ENCODE measurements around the gene AGRN. TPM values are rescaled to one million over a fixed set of nuclear protein-coding genes. Genes with fewer than 3 reads are reported as not detected.

Gene AGRN
- total RNA-seq, 1 experiment from 2014 or later = 175 TPM

DNA sequence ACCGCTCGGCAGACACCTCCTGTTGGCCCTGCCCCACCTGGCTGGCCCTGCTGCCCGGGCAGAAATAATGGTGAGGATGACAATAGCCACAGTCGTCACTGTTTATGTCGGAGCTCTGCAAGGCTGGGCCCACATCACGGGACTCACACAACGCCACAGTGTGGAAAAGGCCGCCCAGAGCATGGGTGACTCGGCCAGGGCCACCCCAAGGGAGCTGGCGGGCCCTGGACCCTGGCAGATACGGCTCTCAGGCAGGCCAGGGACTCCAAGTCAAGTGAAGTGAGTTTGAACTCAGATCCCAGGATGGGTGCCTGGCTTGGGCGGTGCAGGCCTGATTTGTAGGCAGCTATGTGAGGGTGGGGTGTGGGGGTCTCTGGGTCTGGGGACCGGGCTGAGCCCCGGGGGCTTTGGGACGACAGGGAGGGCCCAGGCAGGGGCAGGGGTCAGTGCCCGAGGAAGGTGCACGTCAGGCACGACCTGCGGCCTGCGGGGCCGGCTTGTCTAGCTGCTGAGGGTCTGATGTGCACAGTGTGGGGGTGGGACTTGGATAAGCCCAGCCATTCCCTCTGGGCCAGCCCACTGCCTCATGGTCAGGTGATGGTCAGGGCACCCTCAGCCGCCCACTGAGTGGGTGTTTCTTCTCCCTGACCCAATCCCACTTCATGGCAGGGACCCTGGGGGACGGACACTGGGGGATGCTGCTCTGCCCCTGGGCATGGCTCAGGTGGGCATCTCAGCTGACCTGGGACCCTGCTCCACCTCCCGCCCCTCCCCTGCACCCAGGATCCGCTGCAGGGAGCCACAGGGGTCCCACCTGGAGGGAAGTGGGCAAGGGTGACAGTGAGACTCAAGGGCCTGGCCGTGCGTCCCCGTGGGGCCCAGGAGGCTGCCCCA is 53.2 kb downstream of the AGRN start:
- Histone ChIP-seq H2BK15ac (ENCODE audit: low read depth, low read length) (no peak overlapping the region), H2BK12ac (ENCODE audit: insufficient read length, low read depth, low read length) (no peak overlapping the region), H3K27ac (ENCODE audit: insufficient read length, low read depth, low read length) (no peak overlapping the region), H3K14ac (ENCODE audit: insufficient read depth, low read length) (no peak overlapping the region), H3T11ph (ENCODE audit: low read length) (no peak overlapping the region), H3K56ac (ENCODE audit: insufficient read length, low read depth, low read length) (no peak overlapping the region), H4K91ac (ENCODE audit: insufficient read length, low read depth, low read length) (no peak overlapping the region), H3K9ac (ENCODE audit: extremely low read depth, insufficient read length, low read length) (no peak overlapping the region), H2BK5ac (ENCODE audit: insufficient read length, low read length) (no peak overlapping the region), H3K18ac (ENCODE audit: insufficient read length, low read depth, low read length) (no peak overlapping the region), H3K4ac (ENCODE audit: low read depth, low read length) (no peak overlapping the region), H3K4me1 (ENCODE audit: insufficient read depth, low read length) (no peaks in the 10 kb centered on the region), H3K9me3 (ENCODE audit: control insufficient read depth, low read depth, low read length) (no peaks in the 10 kb centered on the region), H3K79me1 (ENCODE audit: insufficient read depth, low read depth, low read length, poor library complexity, severe bottlenecking) (no peaks in the 10 kb centered on the region), H3K23me2 (ENCODE audit: insufficient read length, low read depth, low read length, poor library complexity, severe bottlenecking) (peaks cover 3% of the 10 kb centered on the region), H4K8ac (replicated peaks; ENCODE audit: insufficient read length, low read depth, low read length) (no peak overlapping the region), H3K27me3 (ENCODE audit: insufficient read depth, low read length) (no peaks in the 10 kb centered on the region; the same call in 1 of the 2 replicates), H2BK20ac (ENCODE audit: low read depth, low read length, poor library complexity, severe bottlenecking) (no peak overlapping the region), H3K23ac (ENCODE audit: insufficient read length, low read depth, low read length) (no peak overlapping the region), H4K5ac (ENCODE audit: insufficient read length, low read depth, low read length) (no peak overlapping the region), H4K20me1 (ENCODE audit: control insufficient read depth, insufficient read depth, insufficient read length) (no peaks in the 10 kb centered on the region), H2AFZ (ENCODE audit: low read length) (no peak overlapping the region), H3K79me2 (ENCODE audit: insufficient read depth, low read length) (no peaks in the 10 kb centered on the region), H2AK5ac (ENCODE audit: insufficient read length, low read length) (no peak overlapping the region), H2BK120ac (ENCODE audit: low read depth, low read length, poor library complexity, severe bottlenecking) (no peak overlapping the region), H3K4me2 (ENCODE audit: insufficient read depth, insufficient read length, low read length) (no peak overlapping the region)
- DNase-seq = no peak
- WGBS (ENCODE audit: extremely low coverage, insufficient read length, low lambda C conversion rate) = no CpG with 5 or more reads among the region's 28 CpGs
- no peak overlapping the region; a peak in 1 of 7 replicates for H3K27ac Mint-ChIP-seq
- H3K4me3 Mint-ChIP-seq = no peak overlapping the region
- H3K9me3 Mint-ChIP-seq = no peaks in the 10 kb centered on the region; a peak in 1 of 5 replicates
- H3K27me3 Mint-ChIP-seq (ENCODE audit: low read depth) = peaks cover 32% of the 10 kb centered on the region
- TF ChIP-seq, protein P1, sequence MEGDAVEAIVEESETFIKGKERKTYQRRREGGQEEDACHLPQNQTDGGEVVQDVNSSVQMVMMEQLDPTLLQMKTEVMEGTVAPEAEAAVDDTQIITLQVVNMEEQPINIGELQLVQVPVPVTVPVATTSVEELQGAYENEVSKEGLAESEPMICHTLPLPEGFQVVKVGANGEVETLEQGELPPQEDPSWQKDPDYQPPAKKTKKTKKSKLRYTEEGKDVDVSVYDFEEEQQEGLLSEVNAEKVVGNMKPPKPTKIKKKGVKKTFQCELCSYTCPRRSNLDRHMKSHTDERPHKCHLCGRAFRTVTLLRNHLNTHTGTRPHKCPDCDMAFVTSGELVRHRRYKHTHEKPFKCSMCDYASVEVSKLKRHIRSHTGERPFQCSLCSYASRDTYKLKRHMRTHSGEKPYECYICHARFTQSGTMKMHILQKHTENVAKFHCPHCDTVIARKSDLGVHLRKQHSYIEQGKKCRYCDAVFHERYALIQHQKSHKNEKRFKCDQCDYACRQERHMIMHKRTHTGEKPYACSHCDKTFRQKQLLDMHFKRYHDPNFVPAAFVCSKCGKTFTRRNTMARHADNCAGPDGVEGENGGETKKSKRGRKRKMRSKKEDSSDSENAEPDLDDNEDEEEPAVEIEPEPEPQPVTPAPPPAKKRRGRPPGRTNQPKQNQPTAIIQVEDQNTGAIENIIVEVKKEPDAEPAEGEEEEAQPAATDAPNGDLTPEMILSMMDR (conservative IDR thresholded peaks at IDR 0.05) = no peak
- peaks cover under 1 to 13% of the 10 kb centered on the region in 2 experiments; a peak in 3 of 4 replicates for H3K4me1 Mint-ChIP-seq
- no peaks in the 10 kb centered on the region for H3K36me3 Mint-ChIP-seq (ENCODE audit: insufficient read depth in 1 of 3, low read depth in 3 of 3)

Measured in H9 (cell line).